ENCODE measurements around the gene GABRB2. TPM values are rescaled to one million over a fixed set of nuclear protein-coding genes. Genes with fewer than 3 reads are reported as not detected.

The GABRB2 gene
- total RNA-seq, 1 experiment from 2014 or later = not detected

GRCh38 chr5:161467703-161468102 is 78.8 kb downstream of the GABRB2 start:
- CTCF ChIA-PET = no interaction called here

GRCh38 chr5:161460741-161461140 is 85.8 kb downstream of the GABRB2 start:
- no TSS peak for BruUV-seq (replicated peaks)
- TF ChIP-seq SIN3A (IDR thresholded peaks at IDR 0.05; ENCODE audit: borderline replicate concordance, insufficient read depth, low read depth, low read length) = no peak
- no peak for TF ChIP-seq REST (IDR thresholded peaks at IDR 0.05; ENCODE audit: insufficient read depth in 1 of 2, low read depth in 2 of 2, low read length in 1 of 2)
- TF ChIP-seq POLR2AphosphoS5 (IDR thresholded peaks at IDR 0.05; ENCODE audit: low read depth, low read length) = no peak
- no peak for TF ChIP-seq TCF7L2 (IDR thresholded peaks at IDR 0.05; ENCODE audit: low read depth, low read length)
- no peak for TF ChIP-seq CTCF (IDR thresholded peaks at IDR 0.05)
- POLR2A ChIA-PET = no interaction called here
- Histone ChIP-seq H3K9me3 (ENCODE audit: control insufficient read depth, insufficient read depth, low read depth, low read length) (no peaks in the 10 kb centered on the region), H3K4me1 (ENCODE audit: control insufficient read depth, insufficient read depth, low read length) (no peaks in the 10 kb centered on the region), H3K27me3 (ENCODE audit: control insufficient read depth, insufficient read depth, low read length) (no peaks in the 10 kb centered on the region), H3K4me3 (ENCODE audit: low read depth in 2 of 2, low read length in 2 of 2) (no peak overlapping the region), H3K36me3 (ENCODE audit: control insufficient read depth, insufficient read depth, low read length) (no peaks in the 10 kb centered on the region), H3K27ac (ENCODE audit: low read length) (no peak overlapping the region)
- ATAC-seq = no peak
- no peak for DNase-seq (ENCODE audit: low read depth, low spot score)
- in situ Hi-C loops (cut with HindIII; ENCODE audit: low pct_unique_long_range_greater_than_20kb, low sequenced_read_pairs) = no loop called here
- CTCF ChIA-PET = no interaction called here
- intact Hi-C loops (cut with micrococcal nuclease; ENCODE audit: unreplicated experiment) = no loop called here

More at GRCh38 chr5:161467703-161468102, 78.8 kb downstream of the GABRB2 start:
- H3K27me3 ChIP-seq (ENCODE audit: control insufficient read depth, insufficient read depth, low read length) = no peaks in the 10 kb centered on the region
- H3K9me3 ChIP-seq (ENCODE audit: control insufficient read depth, insufficient read depth, low read depth, low read length) = no peaks in the 10 kb centered on the region
- ATAC-seq (no peak), DNase-seq (ENCODE audit: low read depth, low spot score) (no peak)
- H3K27ac ChIP-seq (ENCODE audit: low read length) = no peak overlapping the region
- H3K4me3 ChIP-seq (ENCODE audit: low read depth in 2 of 2, low read length in 2 of 2) = no peak overlapping the region
- no peaks in the 10 kb centered on the region for H3K4me1 ChIP-seq (ENCODE audit: control insufficient read depth, insufficient read depth, low read length)
- no peaks in the 10 kb centered on the region for H3K36me3 ChIP-seq (ENCODE audit: control insufficient read depth, insufficient read depth, low read length)
- in situ Hi-C loops (cut with HindIII; ENCODE audit: low pct_unique_long_range_greater_than_20kb, low sequenced_read_pairs) = no loop called here
- BruUV-seq (replicated peaks) = no TSS peak
- POLR2A ChIA-PET = no interaction called here
- intact Hi-C loops (cut with micrococcal nuclease; ENCODE audit: unreplicated experiment) = no loop called here
- no peak for TF ChIP-seq TCF7L2 (IDR thresholded peaks at IDR 0.05; ENCODE audit: low read depth, low read length)
- TF ChIP-seq SIN3A (IDR thresholded peaks at IDR 0.05; ENCODE audit: borderline replicate concordance, insufficient read depth, low read depth, low read length) = no peak
- no peak for TF ChIP-seq CTCF (IDR thresholded peaks at IDR 0.05)
- no peak for TF ChIP-seq POLR2AphosphoS5 (IDR thresholded peaks at IDR 0.05; ENCODE audit: low read depth, low read length)
- no peak for TF ChIP-seq REST (IDR thresholded peaks at IDR 0.05; ENCODE audit: insufficient read depth in 1 of 2, low read depth in 2 of 2, low read length in 1 of 2)

Measured in Panc1 (cell line).